ENCODE data around the gene CITED1. TPM values are rescaled to one million over a fixed set of nuclear protein-coding genes. Genes with fewer than 3 reads are reported as not detected.

Gene CITED1
- total RNA-seq, 2 donors from 2014 or later = 0.40 to 0.93 TPM

DNA sequence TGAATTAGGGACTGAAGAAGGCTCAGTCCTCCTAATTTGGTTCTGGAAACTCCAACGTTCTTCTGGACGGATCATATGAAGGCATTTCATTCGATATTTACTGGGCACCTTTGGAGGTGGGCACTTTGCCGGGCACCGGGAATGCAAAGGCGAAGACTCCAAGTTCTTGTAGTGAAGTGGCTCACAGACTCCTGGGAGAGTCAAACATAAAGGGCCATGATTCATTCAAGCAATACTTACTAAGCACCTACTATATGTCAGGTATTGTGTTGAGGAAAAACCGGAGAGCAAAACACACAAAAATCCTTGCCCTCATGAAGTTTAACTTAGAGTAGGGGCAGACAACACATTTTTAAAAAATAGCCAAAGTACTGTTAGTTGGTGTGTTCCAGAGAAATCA is 49.9 kb downstream of the CITED1 start:
- Mint-ChIP-seq H3K27ac (no peak overlapping the region), H3K4me1 (peaks cover 17% of the 10 kb centered on the region), H3K36me3 (ENCODE audit: low read depth) (peaks cover 2% of the 10 kb centered on the region), H3K27me3 (ENCODE audit: insufficient read depth) (peaks cover 10% of the 10 kb centered on the region), H3K9me3 (peaks cover 58% of the 10 kb centered on the region), H3K4me3 (peak overlapping the region; percentile 40)
- no peaks in the 10 kb centered on the region for H3K36me3 ChIP-seq (ENCODE audit: control insufficient read depth, insufficient read depth, low read length)
- 80% methylated on average over 6 of the region's 7 CpGs; no CpG with 5 or more reads in 1 of the 2 experiments for WGBS, 2 experiments (ENCODE audit: insufficient coverage in 1 of 2, insufficient read length in 1 of 2)
- H3K9me3 ChIP-seq (ENCODE audit: control insufficient read depth, low read length) = no peaks in the 10 kb centered on the region
- TF ChIP-seq, protein P1, sequence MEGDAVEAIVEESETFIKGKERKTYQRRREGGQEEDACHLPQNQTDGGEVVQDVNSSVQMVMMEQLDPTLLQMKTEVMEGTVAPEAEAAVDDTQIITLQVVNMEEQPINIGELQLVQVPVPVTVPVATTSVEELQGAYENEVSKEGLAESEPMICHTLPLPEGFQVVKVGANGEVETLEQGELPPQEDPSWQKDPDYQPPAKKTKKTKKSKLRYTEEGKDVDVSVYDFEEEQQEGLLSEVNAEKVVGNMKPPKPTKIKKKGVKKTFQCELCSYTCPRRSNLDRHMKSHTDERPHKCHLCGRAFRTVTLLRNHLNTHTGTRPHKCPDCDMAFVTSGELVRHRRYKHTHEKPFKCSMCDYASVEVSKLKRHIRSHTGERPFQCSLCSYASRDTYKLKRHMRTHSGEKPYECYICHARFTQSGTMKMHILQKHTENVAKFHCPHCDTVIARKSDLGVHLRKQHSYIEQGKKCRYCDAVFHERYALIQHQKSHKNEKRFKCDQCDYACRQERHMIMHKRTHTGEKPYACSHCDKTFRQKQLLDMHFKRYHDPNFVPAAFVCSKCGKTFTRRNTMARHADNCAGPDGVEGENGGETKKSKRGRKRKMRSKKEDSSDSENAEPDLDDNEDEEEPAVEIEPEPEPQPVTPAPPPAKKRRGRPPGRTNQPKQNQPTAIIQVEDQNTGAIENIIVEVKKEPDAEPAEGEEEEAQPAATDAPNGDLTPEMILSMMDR (conservative IDR thresholded peaks at IDR 0.05) = no peak
- H3K4me1 ChIP-seq (ENCODE audit: control insufficient read depth, insufficient read depth, low read length) = no peaks in the 10 kb centered on the region
- no peak for DNase-seq
- no peak overlapping the region for H3K27ac ChIP-seq (ENCODE audit: low read depth, low read length)
- H3K27me3 ChIP-seq (ENCODE audit: control insufficient read depth, insufficient read depth, low read length, poor library complexity, severe bottlenecking) = no peaks in the 10 kb centered on the region
- H3K4me3 ChIP-seq (ENCODE audit: low read length) = no peak overlapping the region
- H3K9ac ChIP-seq (ENCODE audit: extremely low read depth, low read length, poor library complexity, severe bottlenecking) = no peak overlapping the region

- no peak overlapping the region for H3K27ac ChIP-seq (ENCODE audit: low read depth, low read length)
- 22 to 23% methylated on average over 11 to 23 of the region's 24 CpGs for WGBS, 2 experiments (ENCODE audit: insufficient coverage in 1 of 2, insufficient read length in 1 of 2)
- H3K36me3 Mint-ChIP-seq (ENCODE audit: low read depth) = peaks cover 2% of the 10 kb centered on the region
- TF ChIP-seq, protein P1 (conservative IDR thresholded peaks at IDR 0.05) = no peak
- H3K4me1 Mint-ChIP-seq = peaks cover 17% of the 10 kb centered on the region
- no peaks in the 10 kb centered on the region for H3K4me1 ChIP-seq (ENCODE audit: control insufficient read depth, insufficient read depth, low read length)
- H3K9me3 Mint-ChIP-seq = peaks cover 55% of the 10 kb centered on the region
- peak; percentile 66 for DNase-seq
- peak overlapping the region; percentile 40 for H3K4me3 Mint-ChIP-seq
- no peaks in the 10 kb centered on the region for H3K9me3 ChIP-seq (ENCODE audit: control insufficient read depth, low read length)
- H3K4me3 ChIP-seq (ENCODE audit: low read length) = no peak overlapping the region
- H3K27ac Mint-ChIP-seq = no peak overlapping the region
- H3K27me3 Mint-ChIP-seq (ENCODE audit: insufficient read depth) = peaks cover 8% of the 10 kb centered on the region
- H3K9ac ChIP-seq (ENCODE audit: extremely low read depth, low read length, poor library complexity, severe bottlenecking) = no peak overlapping the region
- H3K27me3 ChIP-seq (ENCODE audit: control insufficient read depth, insufficient read depth, low read length, poor library complexity, severe bottlenecking) = no peaks in the 10 kb centered on the region
- no peaks in the 10 kb centered on the region for H3K36me3 ChIP-seq (ENCODE audit: control insufficient read depth, insufficient read depth, low read length)
These were observed 50.3 kb downstream of the CITED1 start for GRCh38 chrX:72255445-72255844.

GRCh38 chrX:72254816-72255215 is 50.9 kb downstream of the CITED1 start:
- Mint-ChIP-seq H3K4me1 (peaks cover 17% of the 10 kb centered on the region), H3K27ac (no peak overlapping the region), H3K27me3 (ENCODE audit: insufficient read depth) (peaks cover 8% of the 10 kb centered on the region), H3K36me3 (ENCODE audit: low read depth) (peaks cover 2% of the 10 kb centered on the region), H3K4me3 (no peak overlapping the region), H3K9me3 (peaks cover 55% of the 10 kb centered on the region)
- no peak overlapping the region for H3K4me3 ChIP-seq (ENCODE audit: low read length)
- DNase-seq = no peak
- no peak overlapping the region for H3K27ac ChIP-seq (ENCODE audit: low read depth, low read length)
- no peaks in the 10 kb centered on the region for H3K9me3 ChIP-seq (ENCODE audit: control insufficient read depth, low read length)
- no peaks in the 10 kb centered on the region for H3K4me1 ChIP-seq (ENCODE audit: control insufficient read depth, insufficient read depth, low read length)
- H3K9ac ChIP-seq (ENCODE audit: extremely low read depth, low read length, poor library complexity, severe bottlenecking) = no peak overlapping the region
- WGBS, 2 experiments (ENCODE audit: insufficient coverage in 1 of 2, insufficient read length in 1 of 2) = 30% methylated on average over 12 of the region's 17 CpGs; no CpG with 5 or more reads in 1 of the 2 experiments
- no peaks in the 10 kb centered on the region for H3K36me3 ChIP-seq (ENCODE audit: control insufficient read depth, insufficient read depth, low read length)
- no peaks in the 10 kb centered on the region for H3K27me3 ChIP-seq (ENCODE audit: control insufficient read depth, insufficient read depth, low read length, poor library complexity, severe bottlenecking)
- TF ChIP-seq, protein P1 (conservative IDR thresholded peaks at IDR 0.05) = no peak

All from endodermal cell (in vitro differentiated cells).